GM21447 (cell line): ENCODE measurements around the gene KEAP1.

Experiments used
- ATAC-seq: cut with Tn5 transposase; IDR thresholded peaks from one replicate; pipeline ENCODE4 v1.9.1; 2021; ENCODE audit not compliant: unreplicated experiment

Gene KEAP1

GRCh38 chr19:10450853-10451609 is 52.1 kb downstream of the KEAP1 start:
- no peak for ATAC-seq

DNA sequence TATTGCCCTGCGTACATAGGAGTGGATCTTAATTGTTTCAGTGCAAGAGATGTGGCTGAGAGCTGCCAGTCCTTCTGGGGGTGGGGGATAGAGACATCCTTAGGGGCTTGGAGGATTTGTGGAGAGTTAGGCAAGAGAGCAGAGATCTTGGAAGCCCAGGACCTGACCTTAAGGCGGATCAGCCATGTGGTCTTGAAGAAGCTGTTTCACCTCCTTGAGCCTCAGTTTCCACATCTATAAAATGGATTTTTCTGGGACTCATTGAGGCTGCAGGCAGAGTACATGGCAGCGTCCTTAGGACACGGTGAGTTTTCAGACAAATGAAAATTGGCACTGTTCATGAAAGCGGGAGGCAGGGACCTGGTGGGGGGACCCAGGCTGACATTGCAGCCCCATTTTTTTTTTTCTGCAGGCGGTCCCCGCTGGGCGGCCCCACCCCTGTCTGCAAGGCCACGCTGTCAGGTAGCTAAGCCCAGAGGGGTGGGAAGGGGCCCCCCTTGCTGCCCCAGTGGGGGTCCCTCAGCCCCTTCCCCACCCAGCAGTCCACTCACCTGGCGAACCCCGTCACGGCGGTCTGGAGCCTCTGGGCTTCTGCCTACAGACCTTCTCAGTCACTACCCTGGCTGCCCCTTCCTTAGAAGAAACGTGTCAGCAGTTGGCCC is 52.8 kb downstream of the KEAP1 start:
- no peak for ATAC-seq

GRCh38 chr19:10449037-10449436 is 54.1 kb downstream of the KEAP1 start:
- no peak for ATAC-seq

- no peak for ATAC-seq
Measured at GRCh38 chr19:10442698-10443097, 60.5 kb downstream of the KEAP1 start.

- no peak for ATAC-seq
Measured at GRCh38 chr19:10439588-10439987, 63.6 kb downstream of the KEAP1 start.
